ENCODE measurements around the gene SORCS2. TPM values are rescaled to one million over a fixed set of nuclear protein-coding genes. Genes with fewer than 3 reads are reported as not detected.

Gene SORCS2
- total RNA-seq, 1 experiment from 2014 or later, result 4.1 TPM

GRCh38 chr4:7275067-7275466 is 82.7 kb downstream of the SORCS2 start:
- Histone ChIP-seq H3K79me2 (ENCODE audit: low read length) (0 out of 2 replicates have a peak, but pooled peaks cover 8% of the 10 kb centered on the region), H3K9me2 (replicated peaks; ENCODE audit: low read length) (no peaks in the 10 kb centered on the region), H2AFZ (ENCODE audit: low read length) (no peak overlapping the region), H3K4me1 (ENCODE audit: insufficient read depth, low read length) (peaks cover 26% of the 10 kb centered on the region), H3K4me3 (ENCODE audit: low read length) (no peak overlapping the region), H3K27me3 (ENCODE audit: low read length) (no peaks in the 10 kb centered on the region), H4K20me1 (ENCODE audit: low read length) (no peaks in the 10 kb centered on the region), H3F3A (ENCODE audit: low read length, unreplicated experiment) (no peaks in the 10 kb centered on the region), H3K9ac (ENCODE audit: low read length) (peak overlapping the region; percentile 39; the same call in 1 of the 2 replicates), H3K4me2 (ENCODE audit: low read length) (peak overlapping the region; percentile 42), H3K27ac (ENCODE audit: low read length) (peak overlapping the region; percentile 89), H3K36me3 (ENCODE audit: low read depth, low read length) (no peaks in the 10 kb centered on the region), H3K9me3 (ENCODE audit: low read length) (no peaks in the 10 kb centered on the region)
- ChIA-PET CTCF (no interaction called here), POLR2A (ENCODE audit: unreplicated experiment) (no interaction called here)
- no TSS peak for BruUV-seq (replicated peaks)
- DNase-seq (peak; percentile 53), ATAC-seq (peak; percentile 56)
- intact Hi-C loops (cut with micrococcal nuclease), result no loop called here
- TF ChIP-seq EZH2phosphoT487 (IDR thresholded peaks at IDR 0.05; ENCODE audit: borderline replicate concordance, low read length) (no peak), EZH2 (IDR thresholded peaks at IDR 0.05; ENCODE audit: low read length, unreplicated experiment) (no peak)
- TF ChIP-seq, protein P1, sequence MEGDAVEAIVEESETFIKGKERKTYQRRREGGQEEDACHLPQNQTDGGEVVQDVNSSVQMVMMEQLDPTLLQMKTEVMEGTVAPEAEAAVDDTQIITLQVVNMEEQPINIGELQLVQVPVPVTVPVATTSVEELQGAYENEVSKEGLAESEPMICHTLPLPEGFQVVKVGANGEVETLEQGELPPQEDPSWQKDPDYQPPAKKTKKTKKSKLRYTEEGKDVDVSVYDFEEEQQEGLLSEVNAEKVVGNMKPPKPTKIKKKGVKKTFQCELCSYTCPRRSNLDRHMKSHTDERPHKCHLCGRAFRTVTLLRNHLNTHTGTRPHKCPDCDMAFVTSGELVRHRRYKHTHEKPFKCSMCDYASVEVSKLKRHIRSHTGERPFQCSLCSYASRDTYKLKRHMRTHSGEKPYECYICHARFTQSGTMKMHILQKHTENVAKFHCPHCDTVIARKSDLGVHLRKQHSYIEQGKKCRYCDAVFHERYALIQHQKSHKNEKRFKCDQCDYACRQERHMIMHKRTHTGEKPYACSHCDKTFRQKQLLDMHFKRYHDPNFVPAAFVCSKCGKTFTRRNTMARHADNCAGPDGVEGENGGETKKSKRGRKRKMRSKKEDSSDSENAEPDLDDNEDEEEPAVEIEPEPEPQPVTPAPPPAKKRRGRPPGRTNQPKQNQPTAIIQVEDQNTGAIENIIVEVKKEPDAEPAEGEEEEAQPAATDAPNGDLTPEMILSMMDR (conservative IDR thresholded peaks at IDR 0.05; ENCODE audit: low read depth, low read length), result no peak

- Histone ChIP-seq H3K27ac (ENCODE audit: low read length) (peak overlapping the region; percentile 89), H4K20me1 (ENCODE audit: low read length) (no peaks in the 10 kb centered on the region), H3K4me2 (ENCODE audit: low read length) (peak overlapping the region; percentile 42), H3K79me2 (ENCODE audit: low read length) (0 out of 2 replicates have a peak, but pooled peaks cover 8% of the 10 kb centered on the region), H3F3A (ENCODE audit: low read length, unreplicated experiment) (no peaks in the 10 kb centered on the region), H3K9me3 (ENCODE audit: low read length) (no peaks in the 10 kb centered on the region), H2AFZ (ENCODE audit: low read length) (no peak overlapping the region), H3K4me3 (ENCODE audit: low read length) (no peak overlapping the region), H3K27me3 (ENCODE audit: low read length) (no peaks in the 10 kb centered on the region), H3K9ac (ENCODE audit: low read length) (peak overlapping the region; percentile 39; the same call in 1 of the 2 replicates), H3K36me3 (ENCODE audit: low read depth, low read length) (no peaks in the 10 kb centered on the region), H3K9me2 (replicated peaks; ENCODE audit: low read length) (no peaks in the 10 kb centered on the region), H3K4me1 (ENCODE audit: insufficient read depth, low read length) (peaks cover 32% of the 10 kb centered on the region)
- intact Hi-C loops (cut with micrococcal nuclease), result no loop called here
- DNase-seq (peak; percentile 57), ATAC-seq (peak; percentile 40)
- TF ChIP-seq EZH2phosphoT487 (IDR thresholded peaks at IDR 0.05; ENCODE audit: borderline replicate concordance, low read length), result no peak
- no peak for TF ChIP-seq EZH2 (IDR thresholded peaks at IDR 0.05; ENCODE audit: low read length, unreplicated experiment)
- TF ChIP-seq, protein P1 (conservative IDR thresholded peaks at IDR 0.05; ENCODE audit: low read depth, low read length), result 0 out of 2 replicates have a peak, but pooled peaks have one; percentile 13
- ChIA-PET POLR2A (ENCODE audit: unreplicated experiment) (no interaction called here), CTCF (no interaction called here)
- BruUV-seq (replicated peaks), result no TSS peak
Measured at GRCh38 chr4:7275490-7276154, 83.3 kb downstream of the SORCS2 start.

- DNase-seq (no peak), ATAC-seq (no peak)
- no peak overlapping the region for H3K9ac ChIP-seq (ENCODE audit: low read length)
- H3K4me2 ChIP-seq (ENCODE audit: low read length), result no peak overlapping the region
- no peaks in the 10 kb centered on the region for H3K9me2 ChIP-seq (replicated peaks; ENCODE audit: low read length)
- ChIA-PET POLR2A (ENCODE audit: unreplicated experiment) (no interaction called here), CTCF (no interaction called here)
- H3K79me2 ChIP-seq (ENCODE audit: low read length), result 0 out of 2 replicates have a peak, but pooled peaks cover 8% of the 10 kb centered on the region
- TF ChIP-seq EZH2phosphoT487 (IDR thresholded peaks at IDR 0.05; ENCODE audit: borderline replicate concordance, low read length) (no peak), EZH2 (IDR thresholded peaks at IDR 0.05; ENCODE audit: low read length, unreplicated experiment) (no peak)
- TF ChIP-seq, protein P1 (conservative IDR thresholded peaks at IDR 0.05; ENCODE audit: low read depth, low read length), result no peak
- H4K20me1 ChIP-seq (ENCODE audit: low read length), result no peaks in the 10 kb centered on the region
- no peaks in the 10 kb centered on the region for H3K9me3 ChIP-seq (ENCODE audit: low read length)
- no peak overlapping the region for H3K27ac ChIP-seq (ENCODE audit: low read length)
- no peaks in the 10 kb centered on the region for H3F3A ChIP-seq (ENCODE audit: low read length, unreplicated experiment)
- BruUV-seq (replicated peaks), result no TSS peak
- H3K36me3 ChIP-seq (ENCODE audit: low read depth, low read length), result no peaks in the 10 kb centered on the region
- peaks cover 34% of the 10 kb centered on the region for H3K4me1 ChIP-seq (ENCODE audit: insufficient read depth, low read length)
- H2AFZ ChIP-seq (ENCODE audit: low read length), result no peak overlapping the region
- intact Hi-C loops (cut with micrococcal nuclease), result no loop called here
- no peak overlapping the region for H3K4me3 ChIP-seq (ENCODE audit: low read length)
- H3K27me3 ChIP-seq (ENCODE audit: low read length), result no peaks in the 10 kb centered on the region
Measured at GRCh38 chr4:7276515-7276914, 84.2 kb downstream of the SORCS2 start.

Measured in PC-3 (cell line).